Right renal pelvis (tissue), 4 donors: ENCODE results near the gene NSUN3. TPM values are rescaled to one million over a fixed set of nuclear protein-coding genes. Genes with fewer than 3 reads are reported as not detected.
"Not testable (repeated sequence)": the region's sequence is repeated elsewhere in the genome, so short reads cannot be mapped to it uniquely, and the experiment has no call there.

Experiments
- DNase-seq, 4 donors: peaks; one replicate each; pipeline ENCODE4 v3.0.0-alpha.2; 2013; ENCODE audit warnings: low read depth in 4 of 4, low spot score in 3 of 4, missing footprints in 1 of 4
- polyA plus RNA-seq, 4 donors: library from polyadenylated mRNA; unstranded; fragments of 120-200 nt; gene quantifications; one replicate each; pipeline ENCODE4 v1.2.1, GENCODE V29; 2013; ENCODE audit not compliant: insufficient read length in 4 of 4

The NSUN3 gene
- polyA plus RNA-seq, 4 donors: 11.3 to 15.1 (median 12.6) TPM

GRCh38 chr3:94066506-94067500, 3.9 kb downstream of the NSUN3 start:
- no peak for DNase-seq

- DNase-seq: no peak
These were observed 6.4 kb downstream of the NSUN3 start for GRCh38 chr3:94069194-94069813.

GRCh38 chr3:94070341-94070911, 7.6 kb downstream of the NSUN3 start:
- DNase-seq: no peak

GRCh38 chr3:94071713-94072284, 8.9 kb downstream of the NSUN3 start:
- DNase-seq: no peak

GRCh38 chr3:94076055-94076454, 13.2 kb downstream of the NSUN3 start:
- DNase-seq: no peak

- DNase-seq: not testable (repeated sequence)
These were observed 17.7 kb downstream of the NSUN3 start for GRCh38 chr3:94080552-94080951.

GRCh38 chr3:94081884-94082283, 19.0 kb downstream of the NSUN3 start:
- DNase-seq: no peak

- no peak for DNase-seq
These were observed 19.6 kb downstream of the NSUN3 start for GRCh38 chr3:94082391-94082937.

- DNase-seq: no peak
These were observed 20.4 kb downstream of the NSUN3 start for GRCh38 chr3:94083261-94083660.

- DNase-seq: no peak
These were observed 26.3 kb downstream of the NSUN3 start for GRCh38 chr3:94089126-94089525.

GRCh38 chr3:94092086-94092485, 29.2 kb downstream of the NSUN3 start:
- no peak for DNase-seq

- no peak for DNase-seq
These were observed 30.3 kb downstream of the NSUN3 start for GRCh38 chr3:94093151-94093550.

GRCh38 chr3:94095111-94095510, 32.2 kb downstream of the NSUN3 start:
- DNase-seq: no peak

- no peak for DNase-seq
These were observed 35.6 kb downstream of the NSUN3 start for GRCh38 chr3:94098452-94098851.

GRCh38 chr3:94099311-94099710, 36.5 kb downstream of the NSUN3 start:
- DNase-seq: no peak

GRCh38 chr3:94101860-94102259, 39.0 kb downstream of the NSUN3 start:
- no peak for DNase-seq

GRCh38 chr3:94106268-94106667, 43.4 kb downstream of the NSUN3 start:
- DNase-seq: no peak

- not testable (repeated sequence) for DNase-seq
These were observed 47.4 kb downstream of the NSUN3 start for GRCh38 chr3:94110232-94110631.

GRCh38 chr3:94110854-94111253, 48.0 kb downstream of the NSUN3 start:
- DNase-seq: no peak

- DNase-seq: no peak
These were observed 51.8 kb downstream of the NSUN3 start for GRCh38 chr3:94114666-94115065.

- no peak for DNase-seq
These were observed 52.6 kb downstream of the NSUN3 start for GRCh38 chr3:94115482-94115881.
